AG04449 (cell line): ENCODE results near the gene BABAM2.
"Not testable (repeated sequence)": the region's sequence is repeated elsewhere in the genome, so short reads cannot be mapped to it uniquely, and the experiment has no call there.

ENCODE experiments used
- CTCF ChIA-PET: fragments of 350-600 bp; formaldehyde crosslinking; extraction: SDS; loops from one replicate; lab custom pipeline; 2021; ENCODE audit warnings: antibody characterized with exemption; lab: Yijun Ruan, JAX
- POLR2A ChIA-PET: fragments of 400-600, 350-600 bp; formaldehyde crosslinking; extraction: SDS; loops from one replicate; lab custom pipeline; 2020; ENCODE audit warnings: antibody characterized with exemption, inconsistent platforms; lab: Yijun Ruan, JAX
- DNase-seq: peaks from one replicate; pipeline ENCODE4 v3.0.0-alpha.2; 2010; ENCODE audit warnings: low read depth, low spot score
- H3K4me3 ChIP-seq: 2 replicates; pipeline ENCODE4 v1.5.1; 2011; ENCODE audit warnings: low read depth, mild to moderate bottlenecking, control low read depth, low read length
- TF ChIP-seq, protein P1 (sequence below): IDR thresholded peaks from one replicate; pipeline ENCODE4 v1.5.1; 2011; ENCODE audit warnings: mild to moderate bottlenecking, moderate library complexity, low read length, control low read depth, inconsistent platforms; ENCODE audit not compliant: insufficient read depth; ENCODE audit errors: missing control alignments

BABAM2 gene

DNA sequence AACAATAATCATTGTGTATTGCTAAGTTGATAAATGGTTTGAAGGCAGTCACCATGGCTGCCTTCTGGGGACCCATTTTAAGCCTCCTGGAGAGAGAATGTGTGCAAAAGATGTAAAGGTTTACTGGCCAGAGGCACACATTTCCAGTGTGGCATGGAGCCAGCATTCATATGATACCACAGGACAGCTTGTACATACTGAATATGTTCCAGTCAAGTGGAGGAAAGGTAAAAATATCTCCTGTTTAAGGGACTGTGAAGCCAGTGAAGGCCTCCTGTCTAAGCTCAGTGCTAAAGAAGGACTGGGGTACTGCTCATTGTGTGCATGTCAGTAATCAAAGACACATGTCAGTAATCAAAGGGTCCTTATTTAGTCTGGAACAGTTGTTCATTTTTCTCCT is 119.2 kb downstream of the BABAM2 start:
- ChIA-PET CTCF (interaction anchor here (1.3 kb wide), 2 partner anchors 18 to 286 kb away, joined by 3 read pairs; no protein-coding TSS in a partner anchor), POLR2A (no interaction called here)
- H3K4me3 ChIP-seq, result no peak overlapping the region
- TF ChIP-seq, protein P1, sequence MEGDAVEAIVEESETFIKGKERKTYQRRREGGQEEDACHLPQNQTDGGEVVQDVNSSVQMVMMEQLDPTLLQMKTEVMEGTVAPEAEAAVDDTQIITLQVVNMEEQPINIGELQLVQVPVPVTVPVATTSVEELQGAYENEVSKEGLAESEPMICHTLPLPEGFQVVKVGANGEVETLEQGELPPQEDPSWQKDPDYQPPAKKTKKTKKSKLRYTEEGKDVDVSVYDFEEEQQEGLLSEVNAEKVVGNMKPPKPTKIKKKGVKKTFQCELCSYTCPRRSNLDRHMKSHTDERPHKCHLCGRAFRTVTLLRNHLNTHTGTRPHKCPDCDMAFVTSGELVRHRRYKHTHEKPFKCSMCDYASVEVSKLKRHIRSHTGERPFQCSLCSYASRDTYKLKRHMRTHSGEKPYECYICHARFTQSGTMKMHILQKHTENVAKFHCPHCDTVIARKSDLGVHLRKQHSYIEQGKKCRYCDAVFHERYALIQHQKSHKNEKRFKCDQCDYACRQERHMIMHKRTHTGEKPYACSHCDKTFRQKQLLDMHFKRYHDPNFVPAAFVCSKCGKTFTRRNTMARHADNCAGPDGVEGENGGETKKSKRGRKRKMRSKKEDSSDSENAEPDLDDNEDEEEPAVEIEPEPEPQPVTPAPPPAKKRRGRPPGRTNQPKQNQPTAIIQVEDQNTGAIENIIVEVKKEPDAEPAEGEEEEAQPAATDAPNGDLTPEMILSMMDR, result no peak
- no peak for DNase-seq

DNA sequence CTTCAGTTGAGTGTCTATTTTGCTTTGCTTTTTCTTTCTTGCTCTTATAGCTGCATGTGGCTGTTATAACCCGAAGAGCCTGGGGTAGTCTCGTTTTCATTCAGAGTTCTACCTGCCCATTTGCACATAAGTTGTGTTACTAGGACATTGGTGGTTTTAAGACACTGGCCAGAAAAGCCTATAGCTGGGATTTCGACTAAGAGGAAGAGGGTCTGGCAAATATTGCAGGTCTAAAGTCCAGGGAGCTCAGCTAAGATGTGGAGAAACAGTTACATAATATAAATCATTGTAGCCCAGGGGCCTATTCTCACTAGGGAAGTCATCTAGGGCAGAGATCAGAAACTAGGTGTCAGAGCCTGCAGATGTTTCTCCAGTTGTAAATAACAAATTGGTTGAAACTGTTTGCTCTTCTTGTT is 120.8 kb downstream of the BABAM2 start:
- TF ChIP-seq, protein P1, result no peak
- CTCF ChIA-PET, result no interaction called here
- H3K4me3 ChIP-seq, result no peak overlapping the region
- DNase-seq, result no peak
- POLR2A ChIA-PET, result no interaction called here

DNA sequence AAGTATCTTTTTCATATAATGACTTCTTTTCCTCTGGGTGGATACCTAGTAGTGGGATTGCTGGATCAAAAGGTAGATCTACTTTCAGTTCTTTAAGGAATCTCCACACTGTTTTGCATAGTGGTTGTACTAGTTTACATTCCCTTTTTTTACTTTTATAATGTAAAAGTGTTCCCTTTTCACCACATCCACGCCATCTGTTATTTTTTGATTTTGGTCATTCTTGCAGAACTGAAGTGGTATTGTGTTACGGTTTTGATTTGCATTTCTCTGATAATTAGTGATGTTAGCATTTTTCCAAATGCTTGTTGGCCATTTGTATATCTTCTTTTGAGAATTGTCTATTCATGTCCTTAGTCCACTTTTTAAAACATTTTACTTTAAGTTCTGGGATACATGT is 127.9 kb downstream of the BABAM2 start:
- DNase-seq, CTCF ChIA-PET, H3K4me3 ChIP-seq, POLR2A ChIA-PET: not testable (repeated sequence)

DNA sequence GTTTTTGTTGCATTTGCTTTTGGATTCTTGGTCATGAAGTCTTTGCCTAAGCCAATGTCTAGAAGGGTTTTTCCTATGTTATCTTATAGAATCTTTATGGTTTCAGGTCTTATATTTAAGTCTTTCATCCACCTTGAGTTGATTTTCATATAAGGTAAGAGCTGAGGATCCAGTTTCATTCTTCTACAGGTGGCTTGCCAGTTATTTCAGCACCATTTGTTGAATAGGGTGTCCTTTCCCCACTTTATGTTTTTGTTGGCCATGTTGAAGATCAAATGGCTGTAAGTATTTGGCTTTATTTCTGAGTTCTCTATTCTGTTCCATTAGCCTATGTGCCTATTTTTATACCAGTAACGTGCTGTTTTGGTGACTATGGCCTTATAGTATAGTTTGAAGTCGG is 129.0 kb downstream of the BABAM2 start:
- DNase-seq, CTCF ChIA-PET, H3K4me3 ChIP-seq, POLR2A ChIA-PET: not testable (repeated sequence)

DNA sequence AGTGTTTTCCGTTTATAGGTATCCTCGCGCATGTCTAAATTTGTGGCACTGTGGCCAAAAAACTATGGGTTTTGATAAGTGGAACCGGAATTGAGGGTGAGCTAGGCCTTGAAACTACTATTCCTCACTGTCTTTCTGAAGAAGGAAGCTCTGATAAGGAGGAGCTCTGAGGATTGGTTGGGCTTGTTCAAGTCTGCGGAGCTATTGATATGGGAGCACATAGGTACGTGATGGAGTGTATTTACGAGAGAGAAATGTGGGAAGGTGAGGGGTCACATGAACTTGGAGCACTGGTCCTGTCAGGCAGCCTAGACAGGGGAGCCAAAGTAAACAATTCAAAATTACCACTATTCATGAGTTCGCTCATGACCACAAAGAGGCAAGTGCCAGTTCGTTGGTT is 131.4 kb downstream of the BABAM2 start:
- CTCF ChIA-PET, result no interaction called here
- POLR2A ChIA-PET, result no interaction called here
- DNase-seq, result no peak

DNA sequence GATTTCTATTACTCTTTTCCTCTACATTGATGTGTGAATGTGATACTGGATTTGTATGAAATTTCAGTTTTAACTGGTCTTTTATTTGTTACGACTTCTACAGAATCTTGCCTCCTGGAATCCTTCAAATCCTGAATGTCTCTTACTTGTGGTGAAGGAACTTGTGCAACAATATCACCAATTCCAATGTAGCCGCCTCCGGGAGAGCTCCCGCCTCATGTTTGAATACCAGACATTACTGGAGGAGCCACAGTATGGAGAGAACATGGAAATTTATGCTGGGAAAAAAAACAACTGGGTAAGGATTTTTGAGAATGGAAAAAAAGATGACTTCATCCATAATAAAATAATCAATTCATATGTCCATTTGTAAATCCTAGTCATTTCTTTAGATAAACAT is 134.6 kb downstream of the BABAM2 start:
- CTCF ChIA-PET, result no interaction called here
- no peak for DNase-seq
- H3K4me3 ChIP-seq, result no peak overlapping the region
- TF ChIP-seq, protein P1, result no peak
- POLR2A ChIA-PET, result no interaction called here

More for the DNA sequence above, 131.4 kb downstream of the BABAM2 start:
- H3K4me3 ChIP-seq, result no peak overlapping the region
- TF ChIP-seq, protein P1, result no peak

DNA sequence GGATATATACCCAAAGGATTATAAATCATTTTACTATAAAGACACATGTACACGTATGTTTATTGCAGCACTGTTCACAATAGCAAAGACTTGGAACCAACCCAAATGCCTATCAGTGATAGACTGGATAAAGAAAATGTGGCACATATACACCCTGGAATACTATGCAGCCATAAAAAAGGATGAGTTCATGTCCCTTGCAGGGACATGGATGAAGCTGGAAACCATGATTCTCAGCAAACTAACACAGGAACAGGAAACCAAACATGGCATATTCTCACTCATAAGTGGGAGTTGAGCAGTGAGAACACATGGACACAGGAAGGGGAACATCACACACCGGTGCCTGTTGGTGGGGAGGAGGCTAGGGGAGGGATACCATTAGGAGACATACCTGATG is 135.7 kb downstream of the BABAM2 start:
- POLR2A ChIA-PET, DNase-seq, H3K4me3 ChIP-seq, CTCF ChIA-PET: not testable (repeated sequence)

DNA sequence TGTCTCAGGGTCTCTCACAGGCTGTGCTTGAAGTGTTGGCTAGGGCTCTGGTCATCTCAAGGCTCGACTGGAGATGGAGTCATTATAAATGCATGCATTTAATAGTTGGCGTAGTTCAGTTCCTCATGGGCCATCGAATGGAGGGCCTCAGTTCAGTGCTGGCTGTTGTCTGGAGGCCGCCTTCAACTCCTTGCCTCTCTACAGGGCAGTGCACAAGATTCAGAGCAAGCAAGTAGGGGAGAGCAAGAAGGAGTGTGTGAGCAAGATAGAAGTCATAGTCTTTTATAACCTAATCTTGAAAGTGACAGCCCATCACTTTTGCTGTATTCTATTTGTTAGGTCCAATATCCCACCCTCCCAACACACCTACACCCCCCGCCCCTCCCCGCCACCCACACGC is 137.5 kb downstream of the BABAM2 start:
- POLR2A ChIA-PET, result no interaction called here

More for the DNA sequence above, 137.5 kb downstream of the BABAM2 start:
- H3K4me3 ChIP-seq, result no peak overlapping the region
- CTCF ChIA-PET, result no interaction called here
- no peak for DNase-seq
- TF ChIP-seq, protein P1, result no peak
